ENCODE data around the gene KCNIP1.

GRCh38 chr5:170736966-170737365 lies 233.1 kb downstream of the KCNIP1 start:
- TF ChIP-seq CTCF (IDR thresholded peaks at IDR 0.05; ENCODE audit: poor library complexity, severe bottlenecking) (no peak), EP300 (conservative IDR thresholded peaks at IDR 0.05; ENCODE audit: poor library complexity, severe bottlenecking) (no peak)
